GM21786 (cell line): Measurements from ENCODE around the gene ZDHHC8.

Experiments used
- ATAC-seq: cut with Tn5 transposase; IDR thresholded peaks from one replicate; pipeline ENCODE4 v1.9.1; 2021; ENCODE audit not compliant: unreplicated experiment

ZDHHC8 gene

GRCh38 chr22:20177217-20177911 lies 45.8 kb downstream of the ZDHHC8 start:
- no peak for ATAC-seq

GRCh38 chr22:20178075-20178914 lies 46.7 kb downstream of the ZDHHC8 start:
- ATAC-seq: no peak

GRCh38 chr22:20178915-20179227 lies 47.3 kb downstream of the ZDHHC8 start:
- ATAC-seq: no peak

- no peak for ATAC-seq
These were observed 48.0 kb downstream of the ZDHHC8 start for GRCh38 chr22:20179455-20180244.

- no peak for ATAC-seq
These were observed 48.6 kb downstream of the ZDHHC8 start for GRCh38 chr22:20180245-20180630.

- ATAC-seq: no peak
These were observed 49.0 kb downstream of the ZDHHC8 start for GRCh38 chr22:20180640-20181039.

- ATAC-seq: no peak
These were observed 49.7 kb downstream of the ZDHHC8 start for GRCh38 chr22:20181194-20181883.

GRCh38 chr22:20181884-20182236 lies 50.3 kb downstream of the ZDHHC8 start:
- ATAC-seq: no peak

GRCh38 chr22:20182365-20182764 lies 50.8 kb downstream of the ZDHHC8 start:
- ATAC-seq: no peak

- no peak for ATAC-seq
These were observed 51.5 kb downstream of the ZDHHC8 start for GRCh38 chr22:20183101-20183500.

- ATAC-seq: no peak
These were observed 52.2 kb downstream of the ZDHHC8 start for GRCh38 chr22:20183823-20184222.

- no peak for ATAC-seq
These were observed 53.0 kb downstream of the ZDHHC8 start for GRCh38 chr22:20184501-20185165.

GRCh38 chr22:20185750-20186149 lies 54.1 kb downstream of the ZDHHC8 start:
- ATAC-seq: no peak

GRCh38 chr22:20186183-20186870 lies 54.7 kb downstream of the ZDHHC8 start:
- no peak for ATAC-seq

GRCh38 chr22:20186871-20187546 lies 55.4 kb downstream of the ZDHHC8 start:
- ATAC-seq: no peak

GRCh38 chr22:20187777-20188566 lies 56.4 kb downstream of the ZDHHC8 start:
- ATAC-seq: no peak

- no peak for ATAC-seq
These were observed 56.9 kb downstream of the ZDHHC8 start for GRCh38 chr22:20188567-20188877.

- ATAC-seq: no peak
These were observed 59.5 kb downstream of the ZDHHC8 start for GRCh38 chr22:20191000-20191515.

- ATAC-seq: no peak
These were observed 60.2 kb downstream of the ZDHHC8 start for GRCh38 chr22:20191803-20192202.
